Measurements from ENCODE around the gene ACOX3.

GRCh38 chr4:8335848-8336247, 104.7 kb downstream of the ACOX3 start:
- TF ChIP-seq CTCF (tag by site-specific recombination; IDR thresholded peaks at IDR 0.05) (no peak), ZNF664 (tag by site-specific recombination; IDR thresholded peaks at IDR 0.05) (no peak), KLF7 (tag by site-specific recombination; IDR thresholded peaks at IDR 0.05; ENCODE audit: borderline replicate concordance) (no peak), MYNN (tag by site-specific recombination; IDR thresholded peaks at IDR 0.05; ENCODE audit: borderline replicate concordance) (no peak), ZNF580 (tag by site-specific recombination; IDR thresholded peaks at IDR 0.05) (no peak), REST (tag by site-specific recombination; IDR thresholded peaks at IDR 0.05) (no peak), ZNF423 (tag by site-specific recombination; IDR thresholded peaks at IDR 0.05) (no peak)
